Osteocyte (in vitro differentiated cells): ENCODE measurements around the gene ZNF554. TPM values are rescaled to one million over a fixed set of nuclear protein-coding genes. Genes with fewer than 3 reads are reported as not detected.

Source experiments
- DNase-seq: peaks from one replicate; pipeline ENCODE4 v3.0.0; 2021; ENCODE audit warnings: mixed read lengths; ENCODE audit not compliant: unreplicated experiment; ENCODE audit errors: extremely low spot score
- H3K27ac Mint-ChIP-seq: one replicate; pipeline ENCODE4 v1.8.0; 2021; ENCODE audit warnings: mild to moderate bottlenecking, mixed read lengths; ENCODE audit not compliant: unreplicated experiment
- H3K27me3 Mint-ChIP-seq: one replicate; pipeline ENCODE4 v1.8.0; 2021; ENCODE audit warnings: mixed read lengths; ENCODE audit not compliant: unreplicated experiment
- H3K36me3 Mint-ChIP-seq: one replicate; pipeline ENCODE4 v1.8.0; 2021; ENCODE audit warnings: mixed read lengths; ENCODE audit not compliant: unreplicated experiment
- H3K4me1 Mint-ChIP-seq: one replicate; pipeline ENCODE4 v1.8.0; 2021; ENCODE audit warnings: mixed read lengths; ENCODE audit not compliant: unreplicated experiment
- H3K4me3 Mint-ChIP-seq: one replicate; pipeline ENCODE4 v1.8.0; 2021; ENCODE audit warnings: mild to moderate bottlenecking, moderate library complexity, mixed read lengths; ENCODE audit not compliant: unreplicated experiment
- H3K9me3 Mint-ChIP-seq: one replicate; pipeline ENCODE4 v1.8.0; 2021; ENCODE audit warnings: mixed read lengths; ENCODE audit not compliant: unreplicated experiment
- CTCF ChIP-seq: fragments of 200-600 bp; sonication (generic); IDR thresholded peaks from 2 replicates; pipeline ENCODE4 v1.5.0; 2021; ENCODE audit warnings: antibody characterized with exemption, mild to moderate bottlenecking, moderate library complexity
- long read RNA-seq: library from polyadenylated mRNA; unstranded; transcript quantifications from one replicate; pipeline ENCODE4 v2.0.0, GENCODE V29; 2021
- total RNA-seq: library from RNA; stranded (reverse); gene quantifications from 2 replicates; pipeline ENCODE4 v1.2.1, GENCODE V29; 2021

ZNF554 gene
- 7.1 and 7.4 TPM in 2 replicates for total RNA-seq
- long read RNA-seq, partial matches to known transcripts = 0 of 1 reads
- long read RNA-seq, other reads (novel, unspliced or antisense) = 1 of 1 reads

- H3K27ac Mint-ChIP-seq = peak within 1 kb of the TSS; percentile 47
Observed at GRCh38 chr19:2819540-2820111, at the start of gene ZNF554. Gene ZNF554, plus strand, starts transcription at chr19:2819868. Its CDS starts 204 bp downstream, at chr19:2820072.

GRCh38 chr19:2770055-2771013, 49.3 kb upstream of the ZNF554 start:
- Mint-ChIP-seq H3K27ac (no peak overlapping the region), H3K4me3 (no peak overlapping the region), H3K36me3 (peaks cover 2% of the 10 kb centered on the region), H3K9me3 (no peaks in the 10 kb centered on the region), H3K27me3 (no peaks in the 10 kb centered on the region), H3K4me1 (peaks cover 4% of the 10 kb centered on the region)
- no peak for TF ChIP-seq CTCF
- no peak for DNase-seq

More at GRCh38 chr19:2819540-2820111, at the start of gene ZNF554:
- Mint-ChIP-seq H3K4me1 (peaks cover 9% of the 10 kb centered on the region), H3K27me3 (no peaks in the 10 kb centered on the region), H3K9me3 (no peaks in the 10 kb centered on the region), H3K4me3 (peak within 1 kb of the TSS; percentile 83), H3K36me3 (peaks cover 5% of the 10 kb centered on the region)
- peak; percentile 95 for TF ChIP-seq CTCF
- DNase-seq = peak; percentile 99

- Mint-ChIP-seq H3K36me3 (peaks cover 3% of the 10 kb centered on the region), H3K4me1 (peaks cover 6% of the 10 kb centered on the region), H3K9me3 (no peaks in the 10 kb centered on the region), H3K27ac (no peak overlapping the region), H3K4me3 (no peak overlapping the region), H3K27me3 (no peaks in the 10 kb centered on the region)
- no peak for DNase-seq
- TF ChIP-seq CTCF = no peak
Observed at GRCh38 chr19:2771786-2772674, 47.6 kb upstream of the ZNF554 start.

- Mint-ChIP-seq H3K9me3 (no peaks in the 10 kb centered on the region), H3K27ac (no peak overlapping the region), H3K36me3 (peaks cover 3% of the 10 kb centered on the region), H3K4me3 (no peak overlapping the region), H3K4me1 (peaks cover 6% of the 10 kb centered on the region), H3K27me3 (no peaks in the 10 kb centered on the region)
- no peak for DNase-seq
- no peak for TF ChIP-seq CTCF
Observed at GRCh38 chr19:2774083-2774679, 45.5 kb upstream of the ZNF554 start.
